GM23248 (cell line): Measurements from ENCODE around the gene ZPBP2. TPM values are rescaled to one million over a fixed set of nuclear protein-coding genes. Genes with fewer than 3 reads are reported as not detected.

ENCODE experiments used
- DNase-seq: peaks from one replicate; pipeline ENCODE4 v3.0.0-alpha.2; 2015
- H2AFZ ChIP-seq: fragments of 200-600 bp; sonication (generic); 2 replicates; pipeline ENCODE4 v1.6.1; 2016; ENCODE audit warnings: antibody characterized with exemption
- H3F3A ChIP-seq: fragments of 200-600 bp; sonication (generic); 2 replicates; pipeline ENCODE4 v1.6.1; 2016; ENCODE audit warnings: mild to moderate bottlenecking, antibody characterized with exemption, mixed run types; ENCODE audit not compliant: insufficient read depth
- H3K27ac ChIP-seq: fragments of 200-600 bp; sonication (generic); 2 replicates; pipeline ENCODE4 v1.5.1; 2016; ENCODE audit warnings: mild to moderate bottlenecking
- H3K27me3 ChIP-seq: fragments of 200-600 bp; sonication (generic); replicated peaks from 2 replicates; pipeline ENCODE4 v1.6.1; 2016; ENCODE audit warnings: mild to moderate bottlenecking; ENCODE audit not compliant: insufficient read depth
- H3K36me3 ChIP-seq: fragments of 200-600 bp; sonication (generic); 2 replicates; pipeline ENCODE4 v1.6.1; 2016; ENCODE audit warnings: low read depth, mild to moderate bottlenecking
- H3K4me1 ChIP-seq: fragments of 200-600 bp; sonication (generic); 2 replicates; pipeline ENCODE4 v1.6.1; 2016; ENCODE audit warnings: mild to moderate bottlenecking; ENCODE audit not compliant: insufficient read depth
- H3K4me2 ChIP-seq: fragments of 200-600 bp; sonication (generic); one replicate; pipeline ENCODE4 v1.6.1; 2016; ENCODE audit warnings: mild to moderate bottlenecking; ENCODE audit not compliant: unreplicated experiment
- H3K4me3 ChIP-seq: fragments of 200-600 bp; sonication (generic); 2 replicates; pipeline ENCODE4 v1.5.1; 2016; ENCODE audit warnings: mild to moderate bottlenecking
- H3K79me2 ChIP-seq: fragments of 200-600 bp; sonication (generic); 2 replicates; pipeline ENCODE4 v1.6.1; 2016; ENCODE audit warnings: mild to moderate bottlenecking; ENCODE audit not compliant: insufficient read depth
- H3K9ac ChIP-seq: fragments of 200-600 bp; sonication (generic); 2 replicates; pipeline ENCODE4 v1.6.1; 2016; ENCODE audit warnings: mild to moderate bottlenecking
- H3K9me2 ChIP-seq: fragments of 200-600 bp; sonication (generic); 2 replicates; pipeline ENCODE4 v1.6.1; 2016; ENCODE audit warnings: mixed run types, mild to moderate bottlenecking, moderate library complexity; ENCODE audit not compliant: insufficient read depth
- H3K9me3 ChIP-seq: fragments of 200-600 bp; sonication (generic); one replicate; pipeline ENCODE4 v1.6.1; 2017; ENCODE audit warnings: low read depth
- H4K20me1 ChIP-seq: fragments of 200-600 bp; sonication (generic); 2 replicates; pipeline ENCODE4 v1.6.0; 2016; ENCODE audit not compliant: insufficient read depth
- EZH2 ChIP-seq: fragments of 200-600 bp; sonication (generic); IDR thresholded peaks from 2 replicates; pipeline ENCODE4 v1.6.1; 2018; ENCODE audit warnings: antibody characterized with exemption, mild to moderate bottlenecking; ENCODE audit not compliant: insufficient read depth, poor library complexity, severe bottlenecking
- EZH2phosphoT487 ChIP-seq: fragments of 200-600 bp; sonication (generic); IDR thresholded peaks from 2 replicates; pipeline ENCODE4 v1.6.1; 2018; ENCODE audit warnings: antibody characterized with exemption, moderate library complexity, mild to moderate bottlenecking, low read depth; ENCODE audit not compliant: insufficient read depth
- WGBS, 2 experiments: methylation state at CpG; one replicate each; pipeline ENCODE4 v1.1.6; 2015 to 2017; ENCODE audit warnings: low lambda C conversion rate in 2 of 2, low coverage in 1 of 2; ENCODE audit errors: missing lambda C conversion rate in 2 of 2; 5-methylcytosine and 5-hydroxymethylcytosine counted together
- in situ Hi-C: fragments of 300-500 bp; cut with MboI; formaldehyde crosslinking; loops from 2 replicates; pipeline ENCODE4 v1.15.0; 2020
- polyA plus RNA-seq: library from polyadenylated mRNA; unstranded; fragments of >200 nt; fragmentation: Nextera tagmentation; extraction: Ambion mirVana; gene quantifications from 2 replicates; pipeline ENCODE4 v1.2.1, GENCODE V29; 2016
- total RNA-seq: library from RNA; depleted of rRNA; stranded (reverse); fragments of >200 nt; shearing (Covaris generic); gene quantifications from 2 replicates; pipeline ENCODE4 v1.2.3, GENCODE V29; 2014

The ZPBP2 gene
- total and polyA plus RNA-seq, 2 experiments from 2014 or later = not detected

GRCh38 chr17:39838784-39839183, 29.2 kb upstream of the ZPBP2 start:
- no peak for TF ChIP-seq EZH2
- TF ChIP-seq EZH2phosphoT487 = no peak
- WGBS, 2 experiments = 3 to 17% methylated on average over 1 of the region's 1 CpG
- DNase-seq = no peak
- H3K27ac ChIP-seq = no peak overlapping the region
- H3K36me3 ChIP-seq = no peaks in the 10 kb centered on the region
- no peak overlapping the region for H3K4me2 ChIP-seq
- H3K9me2 ChIP-seq = no peaks in the 10 kb centered on the region
- in situ Hi-C loops = no loop called here
- no peaks in the 10 kb centered on the region for H3K79me2 ChIP-seq
- H3K27me3 ChIP-seq = peaks cover 25% of the 10 kb centered on the region
- H3K9ac ChIP-seq = no peak overlapping the region
- H3K4me3 ChIP-seq = no peak overlapping the region
- no peaks in the 10 kb centered on the region for H3F3A ChIP-seq
- no peak overlapping the region for H2AFZ ChIP-seq
- no peaks in the 10 kb centered on the region for H4K20me1 ChIP-seq
- H3K9me3 ChIP-seq = no peaks in the 10 kb centered on the region
- H3K4me1 ChIP-seq = no peaks in the 10 kb centered on the region

- no peak for DNase-seq
- peaks cover 48% of the 10 kb centered on the region for H3K27me3 ChIP-seq
- no peaks in the 10 kb centered on the region for H3K9me3 ChIP-seq
- no peaks in the 10 kb centered on the region for H3F3A ChIP-seq
- no peaks in the 10 kb centered on the region for H3K79me2 ChIP-seq
- no peaks in the 10 kb centered on the region for H3K36me3 ChIP-seq
- in situ Hi-C loops = no loop called here
- no peak overlapping the region for H3K27ac ChIP-seq
- H3K4me1 ChIP-seq = no peaks in the 10 kb centered on the region
- TF ChIP-seq EZH2 = no peak
- TF ChIP-seq EZH2phosphoT487 = no peak
- 20 to 21% methylated on average over 2 of the region's 2 CpGs for WGBS, 2 experiments
- no peaks in the 10 kb centered on the region for H3K9me2 ChIP-seq
- H3K4me3 ChIP-seq = no peak overlapping the region
- H2AFZ ChIP-seq = no peak overlapping the region
- no peaks in the 10 kb centered on the region for H4K20me1 ChIP-seq
- no peak overlapping the region for H3K4me2 ChIP-seq
- H3K9ac ChIP-seq = no peak overlapping the region
Measured at GRCh38 chr17:39841134-39841683, 26.8 kb upstream of the ZPBP2 start.

DNA sequence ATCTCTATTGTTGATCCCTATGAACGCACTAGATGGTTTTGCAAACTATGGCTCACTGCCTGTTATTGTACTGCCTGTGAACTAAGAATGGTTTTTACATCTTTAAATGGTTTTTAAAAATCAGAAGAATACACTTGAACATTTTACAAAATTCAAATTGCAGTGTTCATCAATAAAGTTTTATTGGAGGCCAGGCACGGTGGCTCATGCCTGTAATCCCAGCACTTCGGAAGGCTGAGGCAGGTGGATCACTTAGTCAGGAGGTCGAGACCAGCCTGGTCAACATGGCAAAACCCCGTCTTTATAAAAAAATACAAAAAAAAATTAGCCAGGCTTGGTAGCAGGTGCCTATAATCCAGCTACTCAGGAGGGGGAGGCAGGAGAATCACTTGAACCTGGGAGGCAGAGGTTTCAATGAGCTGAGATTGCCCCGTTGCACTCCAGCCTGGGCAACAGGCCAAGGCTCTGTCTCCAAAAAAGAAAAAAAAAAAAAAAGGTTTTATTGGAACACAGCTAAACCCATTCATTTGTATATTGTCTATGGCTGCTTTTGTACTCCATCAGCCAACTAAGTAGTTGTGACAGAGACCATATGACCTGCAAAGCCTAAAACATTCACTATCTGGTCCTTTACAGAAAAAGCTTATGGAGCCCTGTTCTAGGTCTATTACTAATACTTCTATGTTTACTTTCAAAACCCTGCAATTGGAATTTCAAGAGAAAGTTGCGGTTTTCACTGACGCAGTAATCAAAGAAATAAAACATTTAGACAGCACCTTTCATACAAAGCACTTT, 22.8 kb upstream of the ZPBP2 start:
- no peaks in the 10 kb centered on the region for H3K9me2 ChIP-seq
- WGBS, 2 experiments = 52% methylated on average over 8 of the region's 8 CpGs
- no peaks in the 10 kb centered on the region for H3K79me2 ChIP-seq
- H4K20me1 ChIP-seq = no peaks in the 10 kb centered on the region
- H3K27me3 ChIP-seq = peaks cover 75% of the 10 kb centered on the region
- no peak for DNase-seq
- TF ChIP-seq EZH2phosphoT487 (no peak), EZH2 (no peak)
- H3K36me3 ChIP-seq = no peaks in the 10 kb centered on the region
- H2AFZ ChIP-seq = no peak overlapping the region
- in situ Hi-C loops = no loop called here
- H3K4me2 ChIP-seq = no peak overlapping the region
- no peak overlapping the region for H3K4me3 ChIP-seq
- no peaks in the 10 kb centered on the region for H3K9me3 ChIP-seq
- no peaks in the 10 kb centered on the region for H3F3A ChIP-seq
- H3K9ac ChIP-seq = no peak overlapping the region
- H3K4me1 ChIP-seq = no peaks in the 10 kb centered on the region
- no peak overlapping the region for H3K27ac ChIP-seq

- Histone ChIP-seq H3K9ac (no peak overlapping the region), H4K20me1 (no peaks in the 10 kb centered on the region), H3K4me3 (no peak overlapping the region), H3K4me1 (no peaks in the 10 kb centered on the region), H3K9me2 (no peaks in the 10 kb centered on the region), H3K9me3 (no peaks in the 10 kb centered on the region), H3K4me2 (no peak overlapping the region), H2AFZ (no peak overlapping the region), H3K79me2 (no peaks in the 10 kb centered on the region), H3K36me3 (no peaks in the 10 kb centered on the region), H3K27me3 (peaks cover 68% of the 10 kb centered on the region), H3F3A (no peaks in the 10 kb centered on the region), H3K27ac (no peak overlapping the region)
- no peak for DNase-seq
- WGBS, 2 experiments = 44 to 46% methylated on average over 4 of the region's 4 CpGs
- TF ChIP-seq EZH2 = no peak
- TF ChIP-seq EZH2phosphoT487 = no peak
- in situ Hi-C loops = no loop called here
Measured at GRCh38 chr17:39846205-39846604, 21.8 kb upstream of the ZPBP2 start.
